ENCODE measurements around the gene ALDH3A1. TPM values are rescaled to one million over a fixed set of nuclear protein-coding genes. Genes with fewer than 3 reads are reported as not detected.

Gene ALDH3A1
- total and polyA plus RNA-seq, 2 of the 4 experiments (the other 2 are of a cell fraction): not detected

GRCh38 chr17:19736071-19736470 is 12.0 kb downstream of the ALDH3A1 start:
- CTCF ChIA-PET: no interaction called here
- H3K36me3 ChIP-seq (ENCODE audit: control insufficient read depth, insufficient read depth, low read length): no peaks in the 10 kb centered on the region
- no peak overlapping the region for H3K56ac ChIP-seq (ENCODE audit: extremely low read depth, insufficient read depth, low read length)
- no peaks in the 10 kb centered on the region for H3K9me3 ChIP-seq (ENCODE audit: control insufficient read depth, insufficient read depth, low read length)
- H4K91ac ChIP-seq (ENCODE audit: insufficient read depth, low read depth, low read length): no peak overlapping the region
- H2BK5ac ChIP-seq (ENCODE audit: low read depth, low read length, poor library complexity, severe bottlenecking): no peak overlapping the region
- H3K14ac ChIP-seq (replicated peaks; ENCODE audit: low read depth, low read length): no peak overlapping the region
- H4K5ac ChIP-seq (ENCODE audit: low read depth, low read length): no peak overlapping the region
- no peak for ATAC-seq (ENCODE audit: low read depth)
- intact Hi-C loops (cut with micrococcal nuclease): no loop called here
- no peak overlapping the region for H2BK120ac ChIP-seq (ENCODE audit: low read depth, low read length)
- no peak overlapping the region for H3K4me3 ChIP-seq (ENCODE audit: insufficient read depth, low read depth, low read length)
- TF ChIP-seq FOS (IDR thresholded peaks at IDR 0.05; ENCODE audit: low read depth, low read length): no peak
- TF ChIP-seq CEBPB (IDR thresholded peaks at IDR 0.05; ENCODE audit: low read depth, low read length): no peak
- TF ChIP-seq CTCF (conservative IDR thresholded peaks at IDR 0.05; ENCODE audit: low read depth, low read length): no peak
- no peak for TF ChIP-seq MXI1 (IDR thresholded peaks at IDR 0.05; ENCODE audit: borderline replicate concordance, low read depth, low read length)
- TF ChIP-seq USF2 (IDR thresholded peaks at IDR 0.05; ENCODE audit: low read depth, low read length): no peak
- TF ChIP-seq NFE2L2 (IDR thresholded peaks at IDR 0.05; ENCODE audit: low read depth, low read length): no peak
- no peak for TF ChIP-seq MAFK (IDR thresholded peaks at IDR 0.05; ENCODE audit: low read depth, low read length)
- TF ChIP-seq SMC3 (IDR thresholded peaks at IDR 0.05; ENCODE audit: low read depth, low read length): no peak
- H4K8ac ChIP-seq (ENCODE audit: low read depth in 2 of 2, low read length in 2 of 2): no peak overlapping the region
- no peaks in the 10 kb centered on the region for H3K4me1 ChIP-seq (ENCODE audit: control insufficient read depth, insufficient read depth, low read length)
- no peak for DNase-seq
- H3K4me2 ChIP-seq (ENCODE audit: low read depth, low read length): no peak overlapping the region
- in situ Hi-C loops (cut with MboI; ENCODE audit: low sequenced_read_pairs): no loop called here
- H3K27ac ChIP-seq (ENCODE audit: insufficient read depth, low read length): no peak overlapping the region
- H4K20me1 ChIP-seq (ENCODE audit: insufficient read depth, low read length): no peaks in the 10 kb centered on the region
- H2AK5ac ChIP-seq (ENCODE audit: low read depth, low read length): no peak overlapping the region
- no peak overlapping the region for H2AK9ac ChIP-seq (replicated peaks; ENCODE audit: low read depth, low read length, poor library complexity)
- POLR2A ChIA-PET (ENCODE audit: unreplicated experiment): no interaction called here
- no peaks in the 10 kb centered on the region for H3K79me1 ChIP-seq (ENCODE audit: low read depth in 1 of 2, low read length in 2 of 2)
- H3K23ac ChIP-seq (ENCODE audit: low read depth, low read length): no peak overlapping the region
- H2AFZ ChIP-seq (replicated peaks; ENCODE audit: low read length, poor library complexity): no peak overlapping the region
- WGBS, 2 experiments (ENCODE audit: extremely low coverage in 2 of 2, insufficient read length in 1 of 2): 59% methylated on average over 10 of the region's 11 CpGs; no CpG with 5 or more reads in 1 of the 2 experiments
- no peak overlapping the region for H3K4ac ChIP-seq (ENCODE audit: low read depth, low read length)
- BruUV-seq (replicated peaks): no TSS peak
- no peaks in the 10 kb centered on the region for H3K9me1 ChIP-seq (ENCODE audit: insufficient read depth, low read length)
- no peak overlapping the region for H3K18ac ChIP-seq (ENCODE audit: low read depth, low read length)
- H3K27me3 ChIP-seq (ENCODE audit: control insufficient read depth, insufficient read depth, low read length): peaks cover 22% of the 10 kb centered on the region
- no peak overlapping the region for H2BK20ac ChIP-seq (ENCODE audit: low read depth, low read length)
- dilution Hi-C loops (cut with HindIII; ENCODE audit: low sequenced_read_pairs, unreplicated experiment): no loop called here
- no peak overlapping the region for H2BK15ac ChIP-seq (ENCODE audit: low read depth, low read length)
- no peak overlapping the region for H3K9ac ChIP-seq (ENCODE audit: low read depth, low read length)
